CD4-positive, alpha-beta T cell treated with Interleukin-10 for 1 hour (primary cell): Measurements from ENCODE around the gene SLC17A9.
"Not testable (repeated sequence)": the region's sequence is repeated elsewhere in the genome, so short reads cannot be mapped to it uniquely, and the experiment has no call there.

Experiments
- DNase-seq: peaks from one replicate; pipeline ENCODE4 v3.0.0-alpha.2; 2020

SLC17A9 gene

DNA sequence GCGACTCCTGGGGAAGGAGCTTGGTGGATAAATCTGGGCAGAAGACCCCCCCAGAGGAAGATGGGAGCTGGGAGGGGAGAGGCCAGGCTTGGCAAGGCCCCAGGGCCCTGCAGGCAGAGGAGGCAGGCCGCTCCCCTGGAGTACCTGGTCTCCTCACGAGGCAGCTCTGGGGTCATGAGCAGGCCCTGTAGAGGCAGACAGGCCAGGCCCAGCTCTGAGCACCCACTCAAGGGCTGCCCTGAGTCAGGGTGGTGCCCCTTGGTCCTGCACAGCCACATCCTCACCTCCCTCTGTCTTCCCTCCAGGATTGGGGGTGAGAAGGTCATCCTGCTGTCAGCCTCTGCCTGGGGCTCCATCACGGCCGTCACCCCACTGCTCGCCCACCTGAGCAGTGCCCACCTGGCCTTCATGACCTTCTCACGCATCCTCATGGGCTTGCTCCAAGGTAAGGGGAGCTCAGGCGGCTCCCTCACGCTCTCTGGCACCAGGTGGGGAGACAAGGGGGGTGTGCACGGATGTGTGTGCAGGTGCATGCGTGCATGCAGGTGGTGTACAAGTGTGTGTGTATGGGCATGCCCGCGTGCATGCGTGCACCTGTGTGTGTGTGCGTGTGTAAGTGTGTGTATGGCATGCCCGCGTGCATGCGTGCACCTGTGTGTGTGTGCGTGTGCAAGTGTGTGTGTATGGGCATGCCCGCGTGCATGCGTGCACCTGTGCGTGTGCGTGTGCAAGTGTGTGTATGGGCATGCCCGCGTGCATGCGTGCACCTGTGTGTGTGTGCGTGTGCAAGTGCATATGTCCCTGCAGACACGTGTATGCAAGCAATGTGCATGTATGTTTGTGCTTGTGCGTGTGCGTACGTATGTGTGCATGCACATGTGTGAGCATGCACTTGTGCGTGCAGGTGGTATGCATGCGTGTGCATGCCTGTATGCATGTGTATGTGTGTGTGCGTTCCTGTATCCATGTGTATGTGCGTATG, 4.9 kb downstream of the SLC17A9 start:
- no peak for DNase-seq

DNA sequence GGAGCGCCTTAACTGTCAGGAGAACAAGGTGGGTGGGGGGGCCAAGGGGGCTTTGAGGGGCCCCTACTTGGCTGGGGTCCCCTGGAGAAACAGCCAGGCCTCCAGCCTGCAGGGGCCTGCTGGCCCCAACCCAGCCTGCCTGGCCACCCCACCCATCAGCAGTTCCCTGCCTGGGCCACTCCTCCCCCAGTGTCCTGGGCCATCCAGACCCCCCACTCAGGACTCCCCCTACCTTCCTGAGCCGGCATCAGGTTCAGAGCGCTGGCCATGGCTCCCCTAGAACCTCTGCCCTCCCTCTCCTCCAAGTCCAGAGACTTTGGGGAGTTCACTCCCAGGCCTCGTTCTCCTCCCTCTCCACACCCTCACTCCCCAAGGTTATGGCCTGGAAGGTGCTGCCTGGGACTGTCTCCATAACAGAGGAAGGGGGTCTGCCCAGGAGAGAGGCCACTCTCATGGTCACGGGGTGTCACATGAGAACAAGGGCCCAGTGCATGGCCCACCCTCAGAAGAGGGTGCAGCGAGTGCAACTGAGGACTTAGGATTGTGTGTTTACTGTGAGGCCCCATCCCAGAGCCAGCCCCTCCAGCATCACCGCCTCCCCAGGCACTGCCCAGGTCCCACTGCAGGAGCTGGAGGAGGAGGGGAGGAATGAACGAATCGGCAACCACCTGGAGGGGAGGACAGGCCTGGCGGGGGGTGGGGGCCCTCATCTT, 6.0 kb downstream of the SLC17A9 start:
- no peak for DNase-seq

DNA sequence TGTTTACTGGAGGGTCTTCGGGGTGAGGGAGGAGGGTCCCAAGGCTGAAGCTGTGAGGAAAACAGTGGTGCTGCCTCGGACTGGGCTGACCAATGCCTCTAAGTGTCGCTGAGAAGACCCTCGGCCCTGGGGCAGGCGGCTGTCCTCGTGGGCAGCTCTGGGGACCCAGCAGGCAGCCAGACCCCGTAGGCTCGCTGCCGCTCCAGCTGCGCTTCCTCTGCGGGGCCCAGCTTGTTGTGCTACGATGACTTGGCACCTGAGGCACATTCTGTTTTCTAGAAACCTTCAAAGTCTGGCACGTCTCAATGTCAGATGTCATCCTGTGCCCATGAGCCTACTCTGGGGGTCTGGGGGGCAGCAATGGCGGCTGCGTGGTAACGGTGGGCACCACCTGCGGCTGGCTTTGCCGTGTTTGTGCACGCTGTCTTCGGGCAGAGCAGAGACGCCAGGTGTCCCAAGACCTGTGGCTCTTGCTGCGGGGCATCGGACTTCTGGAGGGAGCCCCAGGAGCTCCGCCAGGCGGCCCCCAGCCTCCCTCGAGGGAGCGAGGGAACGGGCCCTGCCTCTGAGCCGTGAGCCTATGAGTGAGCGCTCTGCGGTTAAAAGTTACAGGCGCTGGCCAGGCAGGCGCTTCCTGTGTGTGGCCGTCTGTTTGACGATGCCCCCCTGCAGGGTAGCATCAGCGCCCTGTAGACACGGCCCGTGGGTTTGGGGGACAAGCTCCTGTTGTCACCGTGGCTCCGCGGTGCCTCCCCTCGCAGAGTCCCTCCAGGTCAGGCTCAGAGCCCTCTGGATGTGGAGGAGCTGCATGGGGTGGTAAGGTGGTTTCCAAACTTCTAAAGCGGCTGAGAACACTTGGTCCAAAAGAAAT, 6.8 kb downstream of the SLC17A9 start:
- DNase-seq, result no peak

DNA sequence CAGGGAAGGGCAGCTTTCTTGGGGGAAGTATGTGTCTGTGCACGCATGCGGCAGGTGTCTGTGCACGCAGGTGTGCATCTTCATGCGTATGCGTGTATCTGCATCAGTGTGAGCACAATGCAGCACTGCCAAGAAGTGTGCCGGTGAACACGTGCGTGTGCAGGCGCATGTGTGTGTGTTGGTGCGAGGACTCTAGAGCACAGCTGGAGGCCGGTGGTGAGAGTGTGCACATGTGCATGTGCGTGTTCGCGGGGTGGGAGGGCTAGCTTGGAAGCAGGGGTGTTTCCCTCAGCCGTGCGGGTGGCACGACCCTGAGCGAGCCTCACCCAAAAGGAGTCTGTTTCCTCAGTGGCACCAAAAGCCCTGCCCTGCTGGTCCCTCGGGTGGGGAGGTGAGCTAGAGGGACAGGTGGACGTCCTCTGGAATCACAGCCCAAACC, 7.5 kb downstream of the SLC17A9 start:
- DNase-seq, result no peak

DNA sequence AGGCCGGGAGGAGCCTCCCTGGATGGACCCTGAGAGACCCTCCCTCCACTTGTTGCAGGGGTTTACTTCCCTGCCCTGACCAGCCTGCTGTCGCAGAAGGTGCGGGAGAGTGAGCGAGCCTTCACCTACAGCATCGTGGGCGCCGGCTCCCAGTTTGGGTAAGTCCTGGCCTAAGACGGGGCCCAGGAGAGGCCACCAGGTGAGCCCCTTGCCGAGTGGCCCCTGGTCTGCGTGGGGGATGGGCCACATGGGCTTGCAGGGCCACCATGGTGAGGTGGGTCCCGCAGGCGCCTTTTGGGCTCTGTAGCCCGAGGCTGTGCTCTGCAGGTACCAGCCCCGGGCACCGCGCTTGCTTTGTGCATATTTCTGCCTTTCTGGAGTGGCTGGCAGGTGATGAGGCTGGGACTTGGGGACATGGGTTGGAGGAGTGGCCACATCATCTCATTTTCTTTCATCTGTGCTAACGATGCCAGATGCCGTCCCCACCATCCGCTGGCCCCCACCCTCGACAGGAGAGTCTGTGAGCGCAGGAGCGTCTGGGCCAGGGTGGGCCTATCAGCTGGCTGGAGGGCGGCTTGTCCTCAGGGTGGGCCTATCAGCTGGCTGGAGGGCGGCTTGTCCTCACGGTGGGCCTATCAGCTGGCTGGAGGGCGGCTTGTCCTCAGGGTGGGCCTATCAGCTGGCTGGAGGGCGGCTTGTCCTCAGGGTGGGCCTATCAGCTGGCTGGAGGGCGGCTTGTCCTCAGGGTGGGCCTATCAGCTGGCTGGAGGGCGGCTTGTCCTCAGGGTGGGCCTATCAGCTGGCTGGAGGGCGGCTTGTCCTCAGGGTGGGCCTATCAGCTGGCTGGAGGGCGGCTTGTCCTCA, 8.2 kb downstream of the SLC17A9 start:
- DNase-seq, result not testable (repeated sequence)

DNA sequence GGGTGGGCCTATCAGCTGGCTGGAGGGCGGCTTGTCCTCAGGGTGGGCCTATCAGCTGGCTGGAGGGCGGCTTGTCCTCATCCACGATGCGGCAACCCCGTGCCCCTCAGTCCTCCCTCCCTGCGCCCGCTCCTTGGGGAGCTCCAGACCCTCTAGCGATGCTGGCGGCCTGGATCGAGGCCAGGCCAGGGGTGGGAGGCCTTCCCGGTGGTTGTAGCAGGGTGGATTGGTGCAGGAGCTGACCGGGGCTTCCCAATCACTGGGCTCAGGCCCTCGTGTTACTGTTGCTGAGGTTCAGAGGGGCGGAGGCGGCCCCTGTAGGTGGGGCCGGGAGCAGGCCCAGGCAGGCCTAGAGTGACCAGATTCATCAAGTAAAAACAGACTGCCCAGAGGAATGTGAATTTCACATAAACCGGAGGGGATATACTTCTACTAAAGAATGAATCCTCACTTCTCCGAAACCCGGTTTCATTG, 8.8 kb downstream of the SLC17A9 start:
- no peak for DNase-seq

DNA sequence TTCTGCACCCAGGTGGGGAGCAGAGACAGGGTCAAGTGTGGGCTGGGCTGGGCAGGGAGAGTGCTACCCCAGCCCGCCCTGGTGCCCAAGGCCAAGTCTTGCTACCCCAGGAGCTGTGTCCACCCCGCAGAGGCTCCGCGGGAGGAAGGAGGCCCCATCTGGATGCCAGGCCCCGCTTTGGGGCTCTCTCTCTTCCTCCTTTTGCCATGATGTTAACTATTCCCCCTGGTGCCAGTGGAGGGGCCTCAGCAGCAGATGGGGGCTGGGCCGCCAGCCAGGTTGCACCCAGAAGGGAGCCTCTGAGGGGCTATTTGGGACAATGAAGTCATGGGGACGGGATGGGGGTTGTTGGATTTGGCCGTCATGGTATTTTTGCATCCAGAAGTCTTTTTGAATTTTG, 9.3 kb downstream of the SLC17A9 start:
- no peak for DNase-seq

DNA sequence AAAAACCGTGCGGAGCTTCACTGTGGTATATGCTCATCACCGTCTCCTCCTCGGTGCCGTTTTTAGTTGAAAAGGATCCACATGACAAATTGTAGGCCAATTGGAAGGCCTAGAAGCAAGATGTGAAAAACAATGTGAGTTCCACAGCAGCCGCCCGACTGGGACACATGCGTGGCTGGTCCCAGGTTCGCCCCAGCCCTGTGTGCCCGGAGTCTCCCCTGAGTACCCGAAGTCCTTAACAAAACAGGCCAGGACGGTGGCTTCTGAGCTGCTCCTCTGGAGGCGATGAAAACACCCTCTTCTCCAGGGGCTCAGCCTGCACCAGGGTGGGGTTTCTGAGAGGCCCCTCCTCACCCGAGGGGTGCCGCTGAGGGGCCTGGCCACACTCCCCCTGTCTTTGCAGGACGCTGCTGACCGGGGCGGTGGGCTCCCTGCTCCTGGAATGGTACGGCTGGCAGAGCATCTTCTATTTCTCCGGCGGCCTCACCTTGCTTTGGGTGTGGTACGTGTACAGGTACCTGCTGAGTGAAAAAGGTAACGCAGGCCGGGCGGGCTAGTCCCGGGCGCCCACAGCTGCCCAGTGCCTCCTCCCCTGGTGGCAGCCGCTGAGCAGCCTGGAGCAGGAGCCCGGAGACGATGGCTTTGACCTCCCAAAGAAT, 9.8 kb downstream of the SLC17A9 start:
- no peak for DNase-seq

DNA sequence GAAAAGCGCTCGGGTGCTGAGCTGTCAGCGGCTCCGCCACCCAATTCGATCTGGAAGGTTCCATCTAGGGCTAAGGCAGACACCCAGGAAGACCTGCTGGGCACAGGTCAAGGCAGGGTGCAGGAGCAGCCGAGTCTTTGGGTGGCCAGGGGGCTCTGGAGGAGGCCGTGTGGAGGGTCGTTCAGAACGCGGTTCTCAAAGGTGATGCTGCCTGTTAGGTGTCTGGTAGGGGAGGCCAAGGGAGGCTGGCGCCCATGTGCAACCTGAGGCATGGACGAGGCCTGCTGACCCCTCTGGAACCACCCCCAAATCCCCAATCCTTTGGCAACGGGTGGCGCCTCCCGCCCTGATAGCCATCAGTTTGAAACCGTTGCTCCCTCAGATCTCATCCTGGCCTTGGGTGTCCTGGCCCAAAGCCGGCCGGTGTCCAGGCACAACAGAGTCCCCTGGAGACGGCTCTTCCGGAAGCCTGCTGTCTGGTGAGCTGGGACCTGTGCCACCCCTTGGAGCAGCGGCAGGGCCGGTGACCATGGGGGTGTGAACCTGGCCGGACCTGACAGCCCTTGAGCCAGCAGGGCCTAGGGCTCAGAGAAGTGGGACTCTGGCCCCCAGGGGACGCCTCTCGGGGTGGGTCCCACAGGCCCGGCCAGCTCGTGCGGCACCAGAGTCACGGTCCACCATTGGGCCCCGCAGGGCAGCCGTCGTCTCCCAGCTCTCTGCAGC, 10.5 kb downstream of the SLC17A9 start:
- DNase-seq, result no peak

DNA sequence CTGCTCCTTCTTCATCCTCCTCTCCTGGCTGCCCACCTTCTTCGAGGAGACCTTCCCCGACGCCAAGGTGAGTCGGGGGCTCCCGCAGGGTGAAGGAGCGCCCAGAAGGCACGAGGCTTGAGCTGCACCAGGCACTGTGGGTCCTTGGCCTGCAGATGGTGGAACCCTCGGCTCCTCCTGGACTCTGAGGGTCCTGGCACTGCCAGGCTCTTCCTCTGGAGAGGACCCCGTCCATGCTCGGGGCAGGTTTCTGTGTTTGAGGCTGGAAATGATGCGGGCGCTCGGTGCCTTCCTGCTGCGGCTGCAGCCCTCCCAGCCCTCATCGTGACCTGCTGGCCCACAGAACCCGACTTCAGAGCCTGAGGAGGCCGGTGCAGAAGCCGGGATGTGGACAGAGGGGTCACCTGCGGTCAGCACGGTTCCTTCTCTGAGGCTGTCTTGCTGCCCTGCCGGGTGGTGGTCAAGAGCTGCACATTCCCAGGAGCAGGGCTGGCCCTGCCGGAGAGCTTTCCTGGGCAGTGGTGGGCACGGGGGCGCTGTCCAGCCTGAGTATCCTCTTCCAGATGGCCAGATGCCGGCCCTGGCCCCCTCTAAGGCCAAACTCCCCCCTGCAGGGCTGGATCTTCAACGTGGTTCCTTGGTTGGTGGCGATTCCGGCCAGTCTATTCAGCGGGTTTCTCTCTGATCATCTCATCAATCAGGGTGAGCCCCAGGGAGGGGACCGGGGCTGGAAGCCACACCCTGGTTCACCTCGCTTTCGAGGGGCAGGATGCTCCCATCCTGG, 11.3 kb downstream of the SLC17A9 start:
- DNase-seq, result no peak

DNA sequence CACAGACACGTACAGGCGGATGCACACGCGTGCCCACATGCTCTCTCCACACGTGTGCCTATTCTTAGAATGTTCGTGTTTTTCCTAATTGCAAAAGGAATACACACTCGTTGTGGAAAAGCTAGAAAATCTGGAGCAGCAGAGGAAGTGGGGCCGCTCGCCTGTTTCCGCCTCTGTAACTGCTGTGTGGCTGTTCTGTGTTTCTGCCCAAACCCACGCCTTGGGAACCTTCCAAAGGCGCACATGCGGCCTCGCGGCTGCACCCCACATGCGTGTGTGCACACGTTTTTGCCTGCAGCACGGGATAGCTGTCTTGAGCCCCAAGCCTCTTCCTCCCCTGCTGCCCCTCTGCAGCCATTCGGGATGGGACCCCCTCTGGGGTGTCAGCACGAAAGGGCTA, 12.2 kb downstream of the SLC17A9 start:
- DNase-seq, result no peak

DNA sequence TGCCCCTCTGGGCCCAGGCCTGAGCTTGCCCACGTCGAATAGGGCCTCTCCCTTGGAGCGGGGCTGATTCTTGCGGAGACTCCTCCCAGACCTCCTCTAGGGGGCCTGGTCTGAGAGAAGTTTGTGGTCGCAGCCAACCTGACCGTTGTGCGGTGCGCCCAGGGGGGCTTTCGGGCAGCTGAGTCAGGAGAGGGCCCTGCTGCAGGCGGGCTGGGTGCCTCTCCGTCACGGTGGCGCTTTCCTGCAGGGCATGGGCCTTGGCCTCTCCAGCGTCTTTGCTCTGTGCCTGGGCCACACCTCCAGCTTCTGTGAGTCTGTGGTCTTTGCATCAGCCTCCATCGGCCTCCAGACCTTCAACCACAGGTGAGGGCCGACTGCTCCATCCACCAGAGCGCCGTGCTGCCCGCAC, 12.9 kb downstream of the SLC17A9 start:
- no peak for DNase-seq

DNA sequence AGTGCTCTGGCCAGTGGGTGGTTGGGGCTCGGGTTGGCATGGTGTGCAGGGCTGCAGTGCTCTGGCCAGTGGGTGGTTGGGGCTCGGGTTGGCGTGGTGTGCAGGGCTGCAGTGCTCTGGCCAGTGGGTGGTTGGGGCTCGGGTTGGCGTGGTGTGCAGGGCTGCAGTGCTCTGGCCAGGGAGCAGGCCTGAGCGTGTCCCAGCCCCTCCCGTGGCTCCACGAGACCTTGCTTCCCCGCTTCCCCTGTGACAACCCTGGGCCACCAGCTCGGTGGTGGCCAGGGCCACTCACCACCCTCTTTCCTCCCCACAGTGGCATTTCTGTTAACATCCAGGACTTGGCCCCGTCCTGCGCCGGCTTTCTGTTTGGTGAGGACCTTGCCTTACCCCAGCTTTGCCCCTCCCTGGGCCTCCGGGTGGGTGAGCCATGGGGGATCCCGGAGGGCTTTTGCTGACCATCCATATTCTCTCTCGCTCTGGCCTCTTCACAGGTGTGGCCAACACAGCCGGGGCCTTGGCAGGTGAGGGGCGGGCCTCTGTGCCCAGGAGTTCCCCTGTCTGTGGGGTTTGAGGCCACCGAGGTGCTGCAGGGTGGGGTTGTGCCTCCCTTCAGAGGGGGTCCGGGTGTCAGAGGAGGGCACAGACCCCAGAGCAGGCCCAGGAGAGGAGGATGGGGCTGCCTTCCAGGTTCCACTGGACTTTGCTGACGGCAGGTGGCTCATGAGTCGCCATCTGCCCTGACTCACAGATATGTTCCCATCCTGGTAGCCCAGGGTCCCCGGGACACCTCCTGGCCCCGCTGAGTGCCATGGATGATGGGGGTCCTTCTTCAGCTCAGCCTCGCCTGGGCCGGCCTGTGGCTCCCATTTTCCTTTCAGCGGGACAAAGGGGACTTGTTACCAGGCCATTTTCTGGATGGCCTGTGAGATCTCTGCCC, 14.0 kb downstream of the SLC17A9 start:
- DNase-seq, result no peak

DNA sequence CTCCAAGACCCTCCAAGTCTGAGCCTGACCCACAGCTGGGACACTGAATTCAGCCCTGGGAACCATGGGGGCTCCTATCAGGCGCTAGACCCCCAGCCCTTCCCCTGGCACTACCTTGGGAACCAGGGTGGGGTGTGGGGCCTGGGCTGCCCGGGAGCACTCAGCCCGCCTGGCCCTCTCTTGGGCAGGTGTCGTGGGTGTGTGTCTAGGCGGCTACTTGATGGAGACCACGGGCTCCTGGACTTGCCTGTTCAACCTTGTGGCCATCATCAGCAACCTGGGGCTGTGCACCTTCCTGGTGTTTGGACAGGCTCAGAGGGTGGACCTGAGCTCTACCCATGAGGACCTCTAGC, 14.6 kb downstream of the SLC17A9 start:
- no peak for DNase-seq

DNA sequence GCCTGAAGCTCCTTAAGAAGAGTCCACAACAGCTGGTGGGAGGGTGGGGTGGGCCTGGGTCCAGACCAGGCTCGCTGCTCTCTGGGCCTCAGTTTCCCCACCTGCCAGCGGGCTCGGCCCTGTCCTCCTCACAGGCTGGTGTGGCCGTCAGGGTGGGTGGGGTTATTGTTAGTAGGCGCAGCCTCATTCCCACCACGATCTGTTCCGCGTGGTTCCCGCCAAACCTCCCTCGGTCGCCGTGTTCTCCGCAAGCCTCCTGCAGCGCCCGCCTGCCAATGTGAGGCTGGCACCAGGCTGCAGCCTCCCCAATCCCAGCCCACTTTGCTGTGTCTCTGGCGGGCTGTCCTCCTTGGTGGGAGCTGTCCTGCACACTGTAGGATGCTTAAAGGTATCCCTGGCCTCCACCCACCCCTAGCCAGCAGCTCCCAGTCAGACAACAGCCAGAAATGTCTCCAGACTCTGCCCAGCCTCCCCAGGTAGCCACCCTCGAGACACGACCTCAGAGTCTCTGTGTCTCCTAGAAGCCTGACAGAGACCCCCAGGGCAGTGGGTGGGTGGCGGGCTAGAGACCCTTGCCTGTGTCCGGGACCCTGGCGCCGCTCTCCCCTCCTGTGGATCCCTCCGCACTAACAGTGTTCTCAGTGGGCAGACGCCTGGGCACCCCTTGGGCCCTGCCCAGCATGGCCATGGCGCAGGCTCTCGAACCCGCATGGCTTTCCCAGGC, 15.3 kb downstream of the SLC17A9 start:
- DNase-seq, result no peak

DNA sequence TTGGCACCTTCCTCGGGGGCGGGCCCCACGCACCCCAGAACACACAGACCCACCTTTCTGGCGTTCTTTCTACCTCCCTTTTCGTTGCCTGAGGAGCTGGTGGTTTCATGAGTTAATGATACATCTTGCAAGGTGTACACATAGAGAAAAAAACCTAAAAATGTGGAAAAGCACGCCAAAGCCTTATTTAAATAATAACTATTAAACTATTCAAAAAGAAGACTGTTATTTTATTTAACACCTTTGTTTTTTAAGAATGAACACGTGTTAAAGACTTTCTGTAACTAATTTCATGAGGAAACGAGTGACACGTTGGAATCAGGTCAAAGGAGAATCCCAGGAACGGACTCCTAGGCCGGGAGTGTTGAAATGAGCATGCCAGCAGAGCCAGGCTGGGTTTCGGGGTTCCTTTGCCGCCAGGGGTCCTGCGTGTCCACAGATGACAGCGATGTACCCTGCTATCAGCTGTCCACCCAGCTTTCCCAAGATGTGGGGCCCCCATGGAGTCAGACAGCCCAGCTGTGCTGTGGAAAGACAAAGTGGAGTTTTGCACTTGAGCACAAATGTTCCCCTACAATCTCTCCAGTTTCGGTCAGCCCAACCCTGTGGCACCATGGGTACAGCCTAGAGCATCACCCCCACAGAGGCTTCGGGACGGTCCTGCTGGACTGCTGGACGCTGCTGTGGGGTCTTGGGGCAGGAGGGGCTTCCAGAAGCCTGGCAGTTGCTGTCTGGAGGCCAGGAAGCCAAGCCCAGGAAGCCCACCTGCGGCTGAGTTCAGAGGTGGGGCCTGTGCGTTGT, 16.1 kb downstream of the SLC17A9 start:
- no peak for DNase-seq

DNA sequence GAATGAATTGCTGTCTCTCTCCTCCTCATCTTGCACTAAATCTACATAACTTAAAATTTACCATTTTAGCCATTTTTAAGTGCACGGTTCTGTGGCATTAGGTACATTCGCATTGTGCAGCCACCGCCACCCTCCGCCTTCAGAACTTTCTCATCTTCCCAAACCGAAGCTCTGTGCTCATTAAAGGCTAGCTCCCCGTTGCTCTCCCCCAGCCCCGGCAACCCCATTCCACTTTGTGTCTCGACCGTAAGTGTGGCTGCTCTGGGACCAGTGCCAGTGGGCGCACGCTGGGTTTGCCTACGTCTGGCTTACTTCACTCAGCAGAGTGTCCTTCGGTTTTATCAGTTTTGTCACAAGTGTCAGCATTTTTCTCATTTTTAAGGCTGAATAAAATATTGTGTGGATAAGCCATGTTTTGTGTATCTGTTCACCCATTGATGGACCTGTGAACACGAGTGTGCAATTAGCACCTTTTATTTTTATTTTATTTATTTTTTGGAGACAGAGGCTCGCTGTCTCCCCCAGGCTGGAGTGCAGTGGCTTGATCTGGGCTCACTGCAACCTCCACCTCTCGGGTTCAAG, 16.8 kb downstream of the SLC17A9 start:
- DNase-seq, result no peak
